Stomach (tissue), 4 donors: ENCODE data around the gene TBCD.

Experiments used
- EP300 ChIP-seq: sonication (generic); formaldehyde crosslinking; IDR thresholded peaks from one replicate; pipeline ENCODE4 v1.6.1; 2017; ENCODE audit warnings: antibody characterized with exemption
- TF ChIP-seq, protein P1 (sequence below), 7 experiments: fragments of 450-650 bp in 4 of 7; fragments of 200-600 bp in 3 of 7; sonication (generic) in 3 of 7; IDR thresholded peaks; one replicate each; pipeline ENCODE4 v1.5.1; 2016 to 2019; ENCODE audit warnings: antibody characterized with exemption in 7 of 7, control low read depth in 2 of 7, mild to moderate bottlenecking in 1 of 7

DNA sequence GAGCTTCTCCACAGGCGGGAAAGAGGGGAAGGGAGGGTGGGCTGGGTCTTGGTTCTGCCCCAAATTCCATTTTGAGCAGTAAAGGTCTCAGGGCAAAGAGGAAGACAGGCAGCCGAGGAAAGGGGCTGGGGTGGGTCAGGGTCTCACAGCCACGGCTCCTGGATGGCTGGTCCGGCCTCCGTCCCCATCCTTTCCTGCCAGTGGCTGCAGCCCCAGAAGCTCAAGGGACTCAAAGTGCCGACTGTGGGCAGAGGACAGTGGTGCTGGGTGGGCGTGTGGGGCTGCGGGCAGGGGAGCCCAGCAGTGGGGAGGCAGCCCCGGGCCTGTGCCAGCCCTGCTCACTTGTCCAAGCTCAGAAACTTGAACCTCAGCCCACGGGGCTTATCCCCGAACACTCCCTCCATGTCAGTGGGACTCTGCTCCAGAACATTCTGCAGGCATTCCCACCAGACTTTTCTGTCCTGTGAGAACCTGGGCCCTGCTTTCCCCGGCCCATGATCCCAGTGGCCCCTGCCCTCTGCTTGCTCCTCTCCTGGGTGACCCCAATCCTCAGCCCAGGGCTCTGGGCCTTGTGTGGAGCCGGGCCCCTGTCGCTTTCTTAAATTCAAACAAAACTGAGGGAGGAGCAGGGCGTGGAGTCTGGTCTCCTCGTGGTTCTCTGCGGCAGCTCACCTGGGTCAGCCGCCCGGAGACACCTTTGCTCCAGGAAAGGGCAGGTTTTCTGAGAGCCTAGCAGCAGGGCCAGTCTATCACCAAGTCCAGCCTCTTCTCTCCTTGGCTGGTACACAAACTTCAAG is 209.7 kb downstream of the TBCD start:
- TF ChIP-seq, protein P1, sequence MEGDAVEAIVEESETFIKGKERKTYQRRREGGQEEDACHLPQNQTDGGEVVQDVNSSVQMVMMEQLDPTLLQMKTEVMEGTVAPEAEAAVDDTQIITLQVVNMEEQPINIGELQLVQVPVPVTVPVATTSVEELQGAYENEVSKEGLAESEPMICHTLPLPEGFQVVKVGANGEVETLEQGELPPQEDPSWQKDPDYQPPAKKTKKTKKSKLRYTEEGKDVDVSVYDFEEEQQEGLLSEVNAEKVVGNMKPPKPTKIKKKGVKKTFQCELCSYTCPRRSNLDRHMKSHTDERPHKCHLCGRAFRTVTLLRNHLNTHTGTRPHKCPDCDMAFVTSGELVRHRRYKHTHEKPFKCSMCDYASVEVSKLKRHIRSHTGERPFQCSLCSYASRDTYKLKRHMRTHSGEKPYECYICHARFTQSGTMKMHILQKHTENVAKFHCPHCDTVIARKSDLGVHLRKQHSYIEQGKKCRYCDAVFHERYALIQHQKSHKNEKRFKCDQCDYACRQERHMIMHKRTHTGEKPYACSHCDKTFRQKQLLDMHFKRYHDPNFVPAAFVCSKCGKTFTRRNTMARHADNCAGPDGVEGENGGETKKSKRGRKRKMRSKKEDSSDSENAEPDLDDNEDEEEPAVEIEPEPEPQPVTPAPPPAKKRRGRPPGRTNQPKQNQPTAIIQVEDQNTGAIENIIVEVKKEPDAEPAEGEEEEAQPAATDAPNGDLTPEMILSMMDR (IDR thresholded peaks at IDR 0.05), result no peak
- TF ChIP-seq EP300, result no peak
